ENCODE measurements around the gene SKI. TPM values are rescaled to one million over a fixed set of nuclear protein-coding genes. Genes with fewer than 3 reads are reported as not detected.

SKI gene
- total and polyA plus RNA-seq, 10 of the 15 experiments (the other 5 are each of a cell fraction or from before 2014, with no cell fraction given), result 0.03 to 14.9 (median 0.96) TPM

DNA sequence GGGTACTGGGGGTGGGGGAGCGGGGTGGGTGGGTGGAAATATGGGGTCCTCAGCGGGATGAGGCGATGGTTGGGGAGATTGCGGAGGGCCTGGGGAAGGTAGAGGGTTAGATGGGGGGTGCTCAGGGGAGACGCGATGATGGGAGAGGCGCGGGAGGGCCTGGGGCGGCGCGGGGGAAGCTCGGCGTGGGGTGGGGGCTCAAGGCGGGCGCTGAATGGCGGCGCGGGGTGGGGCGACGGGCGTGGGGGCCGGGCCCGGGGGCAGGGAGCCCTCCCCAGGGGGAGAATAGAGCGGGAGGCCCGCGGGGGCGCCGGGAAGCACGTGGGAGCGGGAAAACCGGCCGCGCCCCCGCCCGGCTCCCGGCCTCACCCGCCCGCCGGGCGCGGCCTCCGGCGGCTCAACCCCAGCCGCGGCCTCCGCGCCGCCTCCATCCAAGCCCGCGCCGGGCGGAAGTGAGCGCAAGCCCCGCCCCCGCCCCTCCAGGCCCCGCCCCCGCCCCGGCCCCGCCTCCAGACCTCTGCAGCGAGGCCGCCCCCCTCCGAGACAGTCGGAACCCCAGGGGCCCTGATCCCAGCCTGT lies 33.7 kb upstream of the SKI start, which contains the start of gene FAAP20:
Gene FAAP20, minus strand, starts transcription at position 454 of the 579 bp plus-strand sequence. Its CDS starts 23 bp downstream, at position 431.
- ChIA-PET SMC1A (ENCODE audit: uncharacterized antibody, unreplicated experiment) (interaction anchor here (0.7 to 3.2 kb wide), 12 partner anchors 39 to 392 kb away, joined by 3 to 62 read pairs (median 4); partner anchors contain the start of genes MORN1, PEX10, PRXL2B and RER1), POLR2A (interaction anchor here (0.6 to 1.8 kb wide), 11 partner anchors 8 to 1770 kb away, joined by 3 to 12 read pairs (median 4); partner anchors contain the start of genes MORN1 and RER1), RAD21 (ENCODE audit: unreplicated experiment) (interaction anchor here (0.6 to 2.3 kb wide), 22 partner anchors 10 to 361 kb away, joined by 3 to 78 read pairs (median 4); partner anchors contain the start of genes MORN1, PANK4, PEX10 and RER1), CTCF (interaction anchor here (0.7 to 3.3 kb wide), 29 partner anchors 10 to 728 kb away, joined by 3 to 98 read pairs (median 4); partner anchors contain the start of genes MORN1, PEX10 and RER1)
- H3K36me3 ChIP-seq (ENCODE audit: control insufficient read depth in 2 of 2, insufficient read depth in 2 of 2, low read length in 1 of 2), result no peaks in the 10 kb centered on the region; a peak in 1 of 4 replicates
- no TSS peak for BruUV-seq (replicated peaks)
- peak within 1 kb of the TSS; percentile 89 for H3K27ac ChIP-seq (ENCODE audit: control insufficient read depth, insufficient read depth)
- ATAC-seq (peak; percentile 78), FAIRE-seq (no peak), DNase-seq (ENCODE audit: low read depth, low spot score) (no peak)
- 0% methylated on average over 3 of the region's 63 CpGs for WGBS (ENCODE audit: insufficient coverage, insufficient replicate concordance, low lambda C conversion rate, missing lambda C conversion rate)
- peaks cover 1% of the 10 kb centered on the region for H3K79me2 ChIP-seq (ENCODE audit: control insufficient read depth, insufficient read depth, low read length)
- no peaks in the 10 kb centered on the region for H3K27me3 ChIP-seq (replicated peaks in 1 of 2; ENCODE audit: control insufficient read depth in 2 of 2, insufficient read depth in 2 of 2, low read length in 1 of 2)
- peaks cover 10% of the 10 kb centered on the region for H3K4me1 ChIP-seq (ENCODE audit: control insufficient read depth, insufficient read depth, low read length)
- TF ChIP-seq BHLHE40 (IDR thresholded peaks at IDR 0.05; ENCODE audit: borderline replicate concordance in 1 of 2, low read depth in 2 of 2, low read length in 1 of 2) (0 out of 4 replicates have a peak, but pooled peaks of 1 of the 2 experiments have one; percentile 25), EGR1 (IDR thresholded peaks at IDR 0.05; ENCODE audit: borderline replicate concordance in 1 of 2, low read depth in 2 of 2, low read length in 2 of 2) (peak in 1 of 2 experiments; percentile 73; a peak in 1 of 3 replicates), GABPA (IDR thresholded peaks at IDR 0.05; ENCODE audit: low read depth) (no peak), POLR2A (IDR thresholded peaks at IDR 0.05; ENCODE audit: low read depth, low read length) (peak; percentile 80), POU2F2 (IDR thresholded peaks at IDR 0.05; ENCODE audit: borderline replicate concordance, low read depth, low read length) (0 out of 3 replicates have a peak, but pooled peaks have one; percentile 22), RFX5 (IDR thresholded peaks at IDR 0.05; ENCODE audit: low read depth, low read length) (no peak), YY1 (IDR thresholded peaks at IDR 0.05; ENCODE audit: low read depth, low read length) (peak; percentile 29; the same call in 1 of the 2 replicates)
- no peaks in the 10 kb centered on the region for H4K20me1 ChIP-seq (ENCODE audit: control insufficient read depth, insufficient read depth)
- intact Hi-C loops (cut with micrococcal nuclease; ENCODE audit: unreplicated experiment) (loop anchor here (2.0 kb wide), 1 partner anchor 354 kb away; no protein-coding TSS in a partner anchor), in situ Hi-C loops (cut with MboI) (loop anchor here (5.0 to 10.0 kb wide), 2 partner anchors 193 to 1230 kb away; no protein-coding TSS in a partner anchor)
- peak within 1 kb of the TSS; percentile 90 for H3K4me2 ChIP-seq (ENCODE audit: control insufficient read depth, insufficient read depth)
- peak within 1 kb of the TSS; percentile 94 for H2AFZ ChIP-seq (ENCODE audit: control insufficient read depth, low read depth, low read length)
- peak within 1 kb of the TSS; percentile 83 for H3K9ac ChIP-seq (ENCODE audit: control insufficient read depth, insufficient read depth, low read length)
- no peaks in the 10 kb centered on the region for H3K9me3 ChIP-seq (replicated peaks; ENCODE audit: control insufficient read depth, insufficient read depth, low read length)
- H3K4me3 ChIP-seq, result peak within 1 kb of the TSS; percentile 69
